K562 (cell line): ENCODE results near the gene OGN. TPM values are rescaled to one million over a fixed set of nuclear protein-coding genes. Genes with fewer than 3 reads are reported as not detected.

Experiments used
- ATAC-seq: fragments of 200-7000 bp; cut with Tn5 transposase; 3 replicates; pipeline ENCODE4 v1.9.1; 2020; ENCODE audit warnings: moderate library complexity
- BruUV-seq: library from RNA; stranded (reverse); fragments of 400-500 nt; replicated peaks from 2 replicates; lab custom pipeline; 2021; lab: Mats Ljungman, UMichigan
- CTCF ChIA-PET: fragments of 300-600 bp; formaldehyde crosslinking; extraction: SDS; loops from one replicate; lab custom pipeline; 2021; ENCODE audit warnings: low intra/inter-chr PET ratio; lab: Yijun Ruan, JAX
- POLR2A ChIA-PET: fragments of 300-600, 350-650 bp; sonication (Branson Sonifier 250); formaldehyde crosslinking; extraction: SDS; loops from one replicate; lab custom pipeline; 2021; ENCODE audit warnings: antibody characterized with exemption, inconsistent platforms; lab: Yijun Ruan, JAX
- DNase-seq, 4 experiments: peaks; one replicate each; pipeline versions ENCODE4 v3.0.0 to v3.0.0-alpha.2; 2011 to 2018; ENCODE audit warnings: low spot score in 3 of 4, mixed read lengths in 3 of 4; ENCODE audit errors: extremely low read depth in 1 of 4
- FAIRE-seq: peaks from 2 replicates; lab custom pipeline; 2011; peaks lifted over from hg19 to GRCh38; lab: Jason Lieb, UNC
- H2AFZ ChIP-seq: 2 replicates; pipeline ENCODE4 v1.6.0; 2011; ENCODE audit warnings: low read depth, low read length, control low read depth, inconsistent platforms
- H3K27ac ChIP-seq: fragments of 200-600 bp; 3 replicates; pipeline ENCODE4 v1.8.0; 2011; ENCODE audit warnings: low read depth, mild to moderate bottlenecking, control low read depth, inconsistent platforms, low read length, moderate library complexity, mixed read lengths; ENCODE audit errors: extremely low read depth
- H3K27me3 ChIP-seq, 2 experiments: fragments of 300-600 bp in 1 of 2; 2 replicates in 1 of 2; 3 replicates in 1 of 2; pipeline versions ENCODE4 v1.6.0 to v1.8.0; 2011; ENCODE audit warnings: inconsistent platforms in 2 of 2, low read length in 2 of 2, mild to moderate bottlenecking in 1 of 2, mixed read lengths in 1 of 2, moderate library complexity in 1 of 2; ENCODE audit not compliant: control insufficient read depth in 2 of 2, insufficient read depth in 2 of 2
- H3K36me3 ChIP-seq: fragments of 300-600 bp; 3 replicates; pipeline ENCODE4 v1.8.0; 2011; ENCODE audit warnings: mild to moderate bottlenecking, low read length, inconsistent platforms; ENCODE audit not compliant: control insufficient read depth, insufficient read depth
- H3K4me1 ChIP-seq, 2 experiments: fragments of 200-600 bp in 1 of 2; replicated peaks in 1 of 2; 2 replicates in 1 of 2; 3 replicates in 1 of 2; pipeline versions ENCODE4 v1.5.1 to v1.8.0; 2011; ENCODE audit warnings: inconsistent platforms in 2 of 2, low read length in 2 of 2, mild to moderate bottlenecking in 1 of 2, mixed read lengths in 1 of 2, moderate library complexity in 1 of 2; ENCODE audit not compliant: control insufficient read depth in 2 of 2, insufficient read depth in 2 of 2
- H3K4me2 ChIP-seq: 2 replicates; pipeline ENCODE4 v1.6.1; 2011; ENCODE audit warnings: low read length, control low read depth, inconsistent platforms, mixed read lengths; ENCODE audit not compliant: insufficient read depth
- H3K4me3 ChIP-seq: fragments of 200-600 bp; sonication (generic), shearing (Covaris generic); 2 replicates; pipeline ENCODE4 v1.5.1; 2016; ENCODE audit warnings: control low read depth, inconsistent platforms
- H3K79me2 ChIP-seq: fragments of 200-600 bp; 3 replicates; pipeline ENCODE4 v1.8.0; 2011; ENCODE audit warnings: low read length, inconsistent platforms; ENCODE audit not compliant: control insufficient read depth, insufficient read depth
- H3K9ac ChIP-seq, 2 experiments: 2 replicates each; pipeline versions ENCODE4 v1.6.0 to v1.6.1; 2011; ENCODE audit warnings: low read depth in 2 of 2, low read length in 2 of 2, control low read depth in 1 of 2, inconsistent platforms in 1 of 2, mild to moderate bottlenecking in 1 of 2, mixed read lengths in 1 of 2; ENCODE audit not compliant: insufficient read depth in 1 of 2
- H3K9me1 ChIP-seq: one replicate; pipeline ENCODE4 v1.6.0; 2011; ENCODE audit warnings: inconsistent platforms, mild to moderate bottlenecking, low read length, moderate library complexity; ENCODE audit not compliant: control insufficient read depth, insufficient read depth
- H3K9me3 ChIP-seq: replicated peaks from 2 replicates; pipeline ENCODE4 v1.5.1; 2011; ENCODE audit warnings: low read depth, low read length, inconsistent platforms; ENCODE audit not compliant: control insufficient read depth, insufficient read depth
- H4K20me1 ChIP-seq: replicated peaks from 2 replicates; pipeline ENCODE4 v1.6.1; 2011; ENCODE audit warnings: low read length, inconsistent platforms, mixed read lengths; ENCODE audit not compliant: control insufficient read depth, insufficient read depth
- HNRNPUL1 ChIP-seq: fragments of 200-400 bp; formaldehyde crosslinking; IDR thresholded peaks from 2 replicates; pipeline ENCODE4 v1.6.1; 2017; ENCODE audit warnings: low read length
- MYC ChIP-seq, 2 experiments: fragments of 250-450 bp in 1 of 2; sonication (Bioruptor Pico) in 1 of 2; IDR thresholded peaks; 2 replicates each; pipeline versions ENCODE4 v1.5.1 to v1.6.1; 2012 to 2021; ENCODE audit warnings: low read depth in 2 of 2, borderline replicate concordance in 1 of 2, improper control_type of control experiment in 1 of 2, low read length in 1 of 2, mild to moderate bottlenecking in 1 of 2, moderate library complexity in 1 of 2
- SP1 ChIP-seq: sonication (generic); formaldehyde crosslinking; IDR thresholded peaks from 2 replicates; pipeline ENCODE4 v1.8.1; 2022; ENCODE audit warnings: mild to moderate bottlenecking, missing genetic modification reagents
- ZNF668 ChIP-seq: fragments of 250-450 bp; sonication (Bioruptor Pico); IDR thresholded peaks from 2 replicates; pipeline ENCODE4 v1.8.0; 2022; ENCODE audit warnings: mild to moderate bottlenecking, inconsistent platforms
- WGBS: fragments of 100-300 bp; shearing (Covaris generic); methylation state at CpG from one replicate; pipeline ENCODE4 v1.1.6; 2016; ENCODE audit warnings: low coverage, mixed read lengths; ENCODE audit not compliant: insufficient coverage; ENCODE audit errors: missing lambda C conversion rate; 5-methylcytosine and 5-hydroxymethylcytosine counted together
- in situ Hi-C: fragments of 300-500 bp; cut with MboI; formaldehyde crosslinking; loops from 4 replicates; pipeline ENCODE4 v1.15.0; 2018; ENCODE audit warnings: inconsistent platforms, mixed read lengths
- intact Hi-C: fragments of 100-400 bp; cut with micrococcal nuclease; formaldehyde crosslinking; loops from 2 replicates; pipeline ENCODE4 v1.14.2; 2022
- polyA plus RNA-seq, 8 experiments: library from polyadenylated mRNA; depleted of rRNA in 4 of 8; stranded (reverse) in 5 of 8; unstranded in 3 of 8; fragments of >200 nt; fragmentation: Nextera tagmentation in 2 of 8; fragmentation: Illumina TruSeq in 1 of 8; extraction: Ambion mirVana in 2 of 8; extraction: Trizol in 1 of 8; gene quantifications; 2 replicates each; pipeline versions ENCODE4 v1.2.1 to v1.2.3, GENCODE V29; 2011 to 2014; ENCODE audit warnings: inconsistent platforms in 1 of 8, missing spikeins in 1 of 8
- total RNA-seq, 7 experiments: library from RNA; depleted of rRNA in 6 of 7; stranded (reverse); fragments of >200 nt in 6 of 7; fragmentation: Illumina TruSeq in 2 of 7; extraction: Trizol in 2 of 7; gene quantifications; 2 replicates each; pipeline versions ENCODE4 v1.2.1 to v1.2.3, GENCODE V29; 2011 to 2021; ENCODE audit warnings: low replicate concordance in 1 of 7
- TF ChIP-seq, protein P1 (sequence below), 2 experiments: fragments of 450-650 bp in 1 of 2; sonication (generic) in 1 of 2; formaldehyde crosslinking in 1 of 2; IDR thresholded peaks in 1 of 2; conservative IDR thresholded peaks in 1 of 2; 2 replicates each; pipeline versions ENCODE4 v1.6.1 to v1.8.1; 2016 to 2023; ENCODE audit warnings: mild to moderate bottlenecking in 2 of 2, moderate library complexity in 2 of 2, inconsistent platforms in 1 of 2, missing genetic modification reagents in 1 of 2

The OGN gene
- total and polyA plus RNA-seq, 9 of the 15 experiments (the other 6 are each of a cell fraction or from before 2014, with no cell fraction given), result 0.07 to 0.17 TPM; not detected in 7

DNA sequence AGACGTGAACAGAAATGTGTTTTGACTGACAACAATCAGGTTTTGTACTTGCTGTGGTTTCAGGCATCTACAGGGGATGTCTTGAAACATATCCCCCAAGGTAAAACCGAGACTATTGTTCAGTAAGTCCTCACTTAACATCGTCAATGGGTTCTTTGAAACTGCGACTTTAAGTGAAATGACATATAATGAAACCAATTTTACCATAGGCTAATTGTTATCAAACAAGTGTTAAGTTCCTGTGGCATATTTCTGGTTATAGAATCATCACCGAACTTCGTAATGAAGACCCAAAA is 36.3 kb upstream of the OGN start (continued):
- TF ChIP-seq MYC (IDR thresholded peaks at IDR 0.05; ENCODE audit: low read depth, low read length) (no peak), MYC (CRISPR knock-in tag; IDR thresholded peaks at IDR 0.05; ENCODE audit: borderline replicate concordance, low read depth) (no peak), HNRNPUL1 (no peak), ZNF668 (CRISPR knock-in tag) (no peak)
- TF ChIP-seq, all 486 proteins: peak for 0

DNA sequence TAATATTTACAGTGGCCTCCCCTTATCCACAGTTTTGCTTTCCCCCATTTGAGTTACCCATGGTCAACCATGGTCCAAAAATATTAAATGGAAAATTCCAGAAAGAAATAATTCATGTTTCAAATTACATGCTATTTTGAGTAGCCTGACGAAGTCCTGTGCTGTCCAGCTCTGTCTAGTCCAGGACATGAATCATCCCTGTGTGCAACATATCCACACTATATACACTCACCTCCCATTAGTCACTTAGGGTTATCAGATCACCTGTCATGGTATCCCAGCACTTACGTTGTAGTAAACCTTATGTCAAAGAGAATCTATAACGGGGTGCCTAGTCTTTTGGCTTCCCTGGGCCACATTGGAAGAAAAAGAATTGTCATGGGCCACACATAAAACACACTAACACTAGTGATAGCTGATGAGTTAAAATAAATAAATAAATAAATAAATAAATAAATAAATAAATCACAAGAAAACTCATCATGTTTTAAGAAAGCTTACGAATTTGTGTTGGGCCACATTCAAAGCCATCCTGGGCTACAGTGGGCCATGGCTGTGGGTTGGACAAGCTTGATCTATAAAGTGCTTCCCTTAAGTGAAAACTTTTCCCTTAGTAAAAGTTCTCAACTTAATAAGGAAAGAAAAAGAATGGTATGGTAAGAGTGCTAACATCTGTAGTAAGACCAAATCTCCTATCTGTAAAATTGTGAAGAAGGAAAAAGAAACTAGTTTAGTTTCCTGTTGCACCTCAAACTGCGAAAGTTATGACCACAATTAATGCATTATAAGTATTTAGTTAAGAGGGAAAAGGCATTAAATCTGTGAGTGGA is 35.8 kb upstream of the OGN start:
- no peak for ATAC-seq
- POLR2A ChIA-PET, result interaction anchor here (0.6 kb wide), 1 partner anchor 120 kb away, joined by 3 read pairs; no protein-coding TSS in a partner anchor
- H3K27me3 ChIP-seq, result no peaks in the 10 kb centered on the region
- intact Hi-C loops (loop anchor here (5.0 to 10.0 kb wide), 2 partner anchors 85 to 113 kb away; partner anchors contain the start of genes CENPP and NOL8), in situ Hi-C loops (loop anchor here (10.0 kb wide), 1 partner anchor 305 kb away; no protein-coding TSS in a partner anchor)
- no peaks in the 10 kb centered on the region for H3K9me1 ChIP-seq
- DNase-seq, result no peak
- no peak overlapping the region for H3K27ac ChIP-seq
- no peaks in the 10 kb centered on the region for H3K79me2 ChIP-seq
- no peak overlapping the region for H3K4me2 ChIP-seq
- H3K36me3 ChIP-seq, result no peaks in the 10 kb centered on the region
- no peak overlapping the region for H3K9ac ChIP-seq
- H4K20me1 ChIP-seq, result no peaks in the 10 kb centered on the region
- FAIRE-seq, result no peak
- no peaks in the 10 kb centered on the region for H3K9me3 ChIP-seq
- TF ChIP-seq SP1 (CRISPR knock-in tag), result no peak
- TF ChIP-seq, protein P1, sequence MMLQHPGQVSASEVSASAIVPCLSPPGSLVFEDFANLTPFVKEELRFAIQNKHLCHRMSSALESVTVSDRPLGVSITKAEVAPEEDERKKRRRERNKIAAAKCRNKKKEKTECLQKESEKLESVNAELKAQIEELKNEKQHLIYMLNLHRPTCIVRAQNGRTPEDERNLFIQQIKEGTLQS (IDR thresholded peaks at IDR 0.05), result peak; percentile 15; the same call in 1 of the 2 replicates
- TF ChIP-seq, protein P1 (CRISPR knock-in tag; conservative IDR thresholded peaks at IDR 0.05), result no peak
- H3K4me1 ChIP-seq, result no peaks in the 10 kb centered on the region
- no peak overlapping the region for H2AFZ ChIP-seq
- CTCF ChIA-PET, result interaction anchor here (1.2 to 1.5 kb wide), 3 partner anchors 97 to 300 kb away, joined by 4 to 13 read pairs (median 6); no protein-coding TSS in a partner anchor
- 59% methylated on average over 5 of the region's 5 CpGs for WGBS
- H3K4me3 ChIP-seq, result no peak overlapping the region
- no TSS peak for BruUV-seq
